GM19043 (cell line): ENCODE data around the gene AIG1.

Experiments
- ATAC-seq: cut with Tn5 transposase; IDR thresholded peaks from one replicate; pipeline ENCODE4 v1.9.1; 2021; ENCODE audit warnings: low read depth; ENCODE audit not compliant: unreplicated experiment

Gene AIG1

DNA sequence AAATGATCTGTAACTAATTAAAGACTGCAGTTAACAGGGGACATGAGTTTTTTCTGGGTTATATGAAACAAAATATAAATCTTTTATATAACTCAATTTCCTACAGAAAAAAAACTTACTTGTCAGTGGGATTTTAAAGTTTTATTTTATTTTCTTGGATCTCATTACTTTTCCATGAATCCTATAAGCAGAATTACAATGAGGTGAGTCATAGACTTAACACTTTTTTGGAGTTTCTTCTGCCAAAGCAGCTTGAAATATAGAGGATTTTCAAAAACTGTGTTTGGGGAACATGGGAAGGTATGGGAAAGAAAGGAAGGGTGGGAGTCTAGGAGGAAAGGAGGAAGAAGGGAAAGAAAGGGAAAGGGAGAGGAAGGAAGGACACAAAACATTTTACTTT lies 130.7 kb downstream of the AIG1 start:
- ATAC-seq = no peak

DNA sequence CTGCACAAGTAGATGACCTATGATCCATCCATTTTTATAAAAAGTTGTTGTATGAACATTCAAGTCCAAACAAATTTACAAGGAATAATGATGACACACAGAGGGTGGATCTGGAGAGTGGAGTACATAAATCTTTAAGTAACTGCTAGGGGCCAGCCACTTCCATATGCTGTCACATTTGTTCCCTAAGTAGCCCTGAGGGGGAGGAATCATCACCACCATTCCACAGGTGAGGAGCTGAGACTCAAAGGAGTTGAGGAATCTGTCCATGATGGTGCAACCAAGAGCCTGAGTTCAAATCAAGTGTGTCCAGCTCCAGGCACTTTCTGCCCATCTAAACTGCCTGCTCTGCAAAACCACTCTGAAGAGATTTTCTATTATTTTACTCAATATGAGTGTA lies 132.1 kb downstream of the AIG1 start:
- ATAC-seq = no peak

DNA sequence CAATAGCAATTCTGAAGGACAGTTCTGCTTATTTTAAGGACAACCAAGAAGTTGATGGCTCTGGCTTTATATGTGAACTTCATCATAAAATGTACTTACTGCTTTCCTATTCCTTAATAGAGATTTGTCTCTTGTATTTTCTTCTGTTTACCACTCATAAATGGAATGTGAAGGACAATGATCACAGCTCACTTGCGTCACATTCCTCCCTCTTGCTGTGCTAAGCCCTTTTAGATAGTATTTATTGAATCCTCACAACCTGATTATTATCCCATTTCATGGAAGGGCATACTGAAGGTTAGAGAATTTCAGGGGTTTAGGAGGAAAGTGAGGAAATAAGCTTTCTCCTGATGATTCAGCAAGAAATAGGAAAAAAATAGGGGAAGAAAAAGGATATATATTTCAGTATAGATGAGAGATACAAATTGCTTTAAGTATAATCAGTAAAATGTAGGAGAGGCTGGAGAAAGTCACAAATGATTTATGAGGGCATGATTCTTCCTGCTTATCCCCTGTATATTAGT lies 132.9 kb downstream of the AIG1 start:
- no peak for ATAC-seq

GRCh38 chr6:143194095-143194589 lies 133.5 kb downstream of the AIG1 start:
- ATAC-seq = no peak

GRCh38 chr6:143195349-143195845 lies 134.7 kb downstream of the AIG1 start:
- no peak for ATAC-seq

DNA sequence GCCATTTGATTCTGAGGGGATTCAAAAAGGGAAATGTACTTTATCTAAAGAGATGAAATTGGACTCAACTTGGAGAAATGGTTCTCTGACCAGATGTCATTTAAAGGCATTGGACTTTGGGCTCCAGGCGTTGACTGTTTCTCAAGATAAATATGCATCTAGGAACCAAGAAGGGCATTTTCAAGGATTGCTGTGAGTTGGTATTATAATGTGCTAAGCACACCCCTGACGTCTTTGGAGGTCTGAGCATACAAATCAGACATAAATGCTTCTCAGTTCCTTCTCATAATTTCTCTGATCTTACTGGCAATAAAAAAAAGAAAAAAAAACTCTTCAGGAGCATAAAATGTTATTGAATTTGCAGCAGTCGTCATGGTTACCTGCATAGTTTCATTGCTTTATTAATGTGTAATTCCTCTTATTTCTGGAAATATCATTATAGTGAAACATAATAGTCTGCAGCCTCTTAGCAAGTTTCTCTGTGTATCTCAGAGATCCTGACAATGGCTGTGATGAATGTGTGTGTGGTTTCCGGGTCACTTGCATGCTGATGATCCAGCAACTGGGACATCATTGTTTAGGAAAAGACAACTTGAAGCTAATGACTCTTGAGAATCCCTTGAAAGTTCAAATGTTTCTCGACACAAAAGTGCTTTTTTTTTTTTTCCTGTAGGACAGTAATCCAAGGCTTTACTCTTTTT lies 136.0 kb downstream of the AIG1 start:
- ATAC-seq = no peak

- ATAC-seq = no peak
Measured at GRCh38 chr6:143197377-143197776, 136.7 kb downstream of the AIG1 start.

- ATAC-seq = no peak
Measured at GRCh38 chr6:143198312-143198711, 137.6 kb downstream of the AIG1 start.

GRCh38 chr6:143199291-143199690 lies 138.6 kb downstream of the AIG1 start:
- no peak for ATAC-seq

GRCh38 chr6:143200167-143200770 lies 139.6 kb downstream of the AIG1 start:
- ATAC-seq = no peak

DNA sequence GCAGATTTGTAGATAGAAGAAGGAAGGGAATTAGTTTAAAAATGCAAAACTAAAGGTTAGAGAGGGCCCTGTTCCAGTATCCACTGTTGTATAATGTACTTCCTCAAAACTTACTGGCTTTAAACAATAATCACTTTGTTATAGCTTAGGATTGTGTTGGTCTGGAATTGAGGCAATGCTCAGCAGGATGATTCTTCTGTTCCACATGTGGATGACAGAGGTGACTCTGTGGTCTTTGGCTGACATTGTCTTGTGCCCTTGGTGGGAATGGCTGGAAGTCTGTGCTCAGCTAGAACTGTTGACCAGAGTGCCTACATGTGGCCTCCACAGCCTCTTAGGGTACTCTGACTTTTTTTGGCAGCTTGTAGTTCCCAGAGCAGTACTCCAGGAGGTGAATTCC lies 143.4 kb downstream of the AIG1 start:
- no peak for ATAC-seq

- no peak for ATAC-seq
Measured at GRCh38 chr6:143205131-143205535, 144.4 kb downstream of the AIG1 start.

- ATAC-seq = no peak
Measured at GRCh38 chr6:143205585-143205984, 144.9 kb downstream of the AIG1 start.

GRCh38 chr6:143205991-143206390 lies 145.3 kb downstream of the AIG1 start:
- no peak for ATAC-seq

DNA sequence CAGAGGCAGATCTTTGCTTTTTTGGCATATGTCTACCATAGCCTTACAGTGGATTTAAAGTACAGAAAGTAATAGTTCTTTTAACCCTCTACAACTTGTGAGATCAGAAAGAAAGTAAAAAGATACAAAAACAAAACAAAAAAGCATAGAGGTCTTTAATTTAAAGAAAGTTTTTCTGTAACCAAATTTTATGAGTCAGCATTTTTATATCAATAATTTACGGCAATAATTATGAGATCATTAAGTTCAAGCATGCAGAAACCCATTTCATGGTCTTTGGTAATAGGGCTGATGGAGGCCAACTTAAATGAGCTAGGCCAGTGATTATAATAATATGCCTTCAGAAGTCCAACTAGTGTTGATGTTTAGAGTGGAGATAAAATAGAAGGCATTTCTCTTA lies 145.9 kb downstream of the AIG1 start:
- ATAC-seq = no peak

DNA sequence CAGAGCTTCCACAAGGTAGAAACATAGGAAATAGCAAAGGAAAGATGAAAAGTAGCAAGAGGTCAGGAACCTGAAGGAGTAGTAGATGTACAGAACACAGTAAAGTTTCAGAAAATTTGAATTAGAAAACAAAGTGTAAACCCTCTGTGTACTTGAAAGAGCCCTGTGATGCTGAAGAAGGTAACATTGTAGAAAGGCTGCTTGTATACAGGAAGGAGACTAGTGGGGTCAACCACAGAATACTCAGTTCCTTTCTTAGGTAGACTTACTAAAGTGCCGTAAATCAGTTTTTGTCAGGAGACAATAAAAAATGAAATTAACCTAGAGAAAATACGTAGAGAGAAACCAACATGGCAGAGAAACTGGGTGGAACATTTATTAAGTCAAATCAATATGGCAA lies 149.7 kb downstream of the AIG1 start:
- ATAC-seq = no peak

DNA sequence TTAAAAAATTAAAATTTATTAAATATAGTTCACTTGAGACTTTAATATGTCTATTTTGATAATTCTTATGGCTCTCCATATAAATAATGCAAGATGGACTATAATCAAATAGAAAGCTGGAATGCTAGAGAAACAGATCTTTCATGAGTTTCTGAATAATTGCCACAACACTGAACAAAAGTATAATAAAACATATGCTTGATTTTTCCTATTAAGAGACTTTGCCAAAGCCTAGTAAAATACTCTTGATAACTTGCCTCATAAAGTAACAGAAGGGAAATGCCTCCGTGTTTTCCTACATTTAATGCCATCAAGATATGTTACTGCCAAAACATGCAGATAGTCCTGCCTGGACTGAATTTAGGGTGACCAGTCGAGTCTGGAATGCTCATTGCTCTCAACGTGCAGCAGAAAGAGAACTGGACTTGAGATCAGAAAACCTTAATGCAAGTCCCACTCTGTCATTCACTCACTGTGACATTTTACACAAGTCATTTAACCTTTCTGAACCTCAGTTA lies 153.2 kb downstream of the AIG1 start:
- no peak for ATAC-seq

DNA sequence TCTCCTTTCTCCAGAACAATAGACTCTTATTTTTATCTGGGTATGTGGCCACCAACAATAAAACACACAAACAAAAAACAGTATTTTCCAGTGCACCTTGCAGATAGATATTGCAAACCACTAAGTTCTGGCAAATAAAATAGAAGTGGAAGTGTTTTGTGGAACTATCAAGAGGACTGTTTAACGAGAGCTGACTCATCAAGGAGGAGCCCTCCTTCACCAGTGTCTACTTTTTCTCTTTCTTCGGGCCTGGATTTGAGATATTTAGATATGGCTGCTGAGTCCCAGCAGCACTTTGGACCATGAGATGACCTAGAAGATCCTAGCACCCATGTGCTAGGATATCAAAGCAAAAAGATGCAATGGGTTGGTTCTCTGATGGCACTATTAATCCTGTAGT lies 154.7 kb downstream of the AIG1 start:
- ATAC-seq = no peak

- no peak for ATAC-seq
Measured at GRCh38 chr6:143215771-143216170, 155.1 kb downstream of the AIG1 start.

DNA sequence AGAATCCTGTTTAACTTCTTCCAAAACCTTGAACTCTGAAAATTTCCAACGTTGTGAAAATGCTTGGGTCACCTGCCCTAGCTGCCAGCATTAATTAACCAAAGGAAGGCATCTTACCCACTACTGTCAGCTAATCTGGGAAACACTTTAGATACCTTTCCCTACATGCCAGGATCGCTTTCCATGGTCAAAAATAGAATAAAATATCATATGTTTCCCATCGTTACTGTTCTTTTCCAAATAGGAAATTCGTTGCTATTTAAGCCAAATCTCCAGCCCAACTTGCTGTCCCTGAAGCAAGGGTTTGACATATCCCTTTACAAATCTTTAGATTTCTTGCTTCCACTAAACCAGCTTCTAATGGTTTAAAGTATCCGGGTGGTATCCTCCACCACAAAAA lies 157.5 kb downstream of the AIG1 start:
- no peak for ATAC-seq

GRCh38 chr6:143221698-143222097 lies 161.0 kb downstream of the AIG1 start:
- no peak for ATAC-seq

GRCh38 chr6:143222310-143222709 lies 161.6 kb downstream of the AIG1 start:
- ATAC-seq = no peak
